GM10847 (cell line): ENCODE data around the gene PIGBOS1.

ENCODE experiments used
- POLR2A ChIP-seq: IDR thresholded peaks from 2 replicates; pipeline ENCODE4 v1.6.1; 2011; ENCODE audit not compliant: insufficient read length; ENCODE audit errors: extremely low read depth

PIGBOS1 gene

GRCh38 chr15:55318588-55319494 lies at the start of gene PIGBOS1, which contains the start of gene PIGB:
PIGBOS1 (minus strand) TSS chr15:55319123; CDS start chr15:55317792, 1,331 bp downstream.
PIGB (plus strand) TSS chr15:55319222; CDS start chr15:55319251, 29 bp downstream.
- peak; percentile 70 for TF ChIP-seq POLR2A

- TF ChIP-seq POLR2A, result no peak
Measured at GRCh38 chr15:55366981-55367380, 48.1 kb upstream of the PIGBOS1 start.

- TF ChIP-seq POLR2A, result no peak
Measured at GRCh38 chr15:55362641-55363040, 43.7 kb upstream of the PIGBOS1 start.

GRCh38 chr15:55361048-55361447 lies 42.1 kb upstream of the PIGBOS1 start:
- TF ChIP-seq POLR2A, result no peak

- no peak for TF ChIP-seq POLR2A
Measured at GRCh38 chr15:55360256-55360655, 41.3 kb upstream of the PIGBOS1 start.

GRCh38 chr15:55358471-55358870 lies 39.5 kb upstream of the PIGBOS1 start:
- TF ChIP-seq POLR2A, result no peak

- no peak for TF ChIP-seq POLR2A
Measured at GRCh38 chr15:55357774-55358173, 38.9 kb upstream of the PIGBOS1 start.

GRCh38 chr15:55356985-55357585 lies 38.2 kb upstream of the PIGBOS1 start:
- no peak for TF ChIP-seq POLR2A

- TF ChIP-seq POLR2A, result no peak
Measured at GRCh38 chr15:55353025-55353424, 34.1 kb upstream of the PIGBOS1 start.

GRCh38 chr15:55349282-55349681 lies 30.4 kb upstream of the PIGBOS1 start:
- no peak for TF ChIP-seq POLR2A

- no peak for TF ChIP-seq POLR2A
Measured at GRCh38 chr15:55348281-55348778, 29.4 kb upstream of the PIGBOS1 start.

GRCh38 chr15:55344206-55344605 lies 25.3 kb upstream of the PIGBOS1 start:
- TF ChIP-seq POLR2A, result no peak

- TF ChIP-seq POLR2A, result no peak
Measured at GRCh38 chr15:55343168-55343567, 24.2 kb upstream of the PIGBOS1 start.

GRCh38 chr15:55337160-55337559 lies 18.2 kb upstream of the PIGBOS1 start:
- no peak for TF ChIP-seq POLR2A

- TF ChIP-seq POLR2A, result no peak
Measured at GRCh38 chr15:55334997-55335396, 16.1 kb upstream of the PIGBOS1 start.

- TF ChIP-seq POLR2A, result no peak
Measured at GRCh38 chr15:55334371-55334770, 15.4 kb upstream of the PIGBOS1 start.

- TF ChIP-seq POLR2A, result no peak
Measured at GRCh38 chr15:55327387-55327786, 8.5 kb upstream of the PIGBOS1 start.

GRCh38 chr15:55322467-55322866 lies 3.5 kb upstream of the PIGBOS1 start:
- TF ChIP-seq POLR2A, result no peak
